Esophagus muscularis mucosa (tissue), 4 donors: Measurements from ENCODE around the gene NAA80. TPM values are rescaled to one million over a fixed set of nuclear protein-coding genes. Genes with fewer than 3 reads are reported as not detected.

Experiments used
- DNase-seq: peaks from one replicate; pipeline ENCODE4 v3.0.0-alpha.2; 2017; ENCODE audit errors: extremely low spot score
- H3K27ac ChIP-seq, 4 donors: fragments of 200-600 bp; sonication (generic); replicated peaks in 1 of 4; 1 replicate in 3 of 4; 2 replicates in 1 of 4; pipeline ENCODE4 v1.5.1; 2016 to 2019; ENCODE audit warnings: mild to moderate bottlenecking in 1 of 4
- H3K27me3 ChIP-seq, 4 donors: fragments of 200-600 bp; sonication (generic); one replicate each; pipeline versions ENCODE4 v1.5.1 to v1.6.0; 2016 to 2019
- H3K36me3 ChIP-seq, 4 donors: fragments of 200-600 bp; sonication (generic); one replicate each; pipeline ENCODE4 v1.5.1; 2016 to 2019
- H3K4me1 ChIP-seq, 4 donors: fragments of 200-600 bp; sonication (generic); one replicate each; pipeline ENCODE4 v1.5.1; 2016 to 2019
- H3K4me3 ChIP-seq, 4 donors: fragments of 200-600 bp; sonication (generic); 1 replicate in 2 of 4; 2 replicates in 2 of 4; pipeline ENCODE4 v1.5.1; 2016 to 2019; ENCODE audit warnings: mild to moderate bottlenecking in 4 of 4, moderate library complexity in 1 of 4
- H3K9me3 ChIP-seq, 4 donors: fragments of 200-600 bp; sonication (generic); 1 replicate in 3 of 4; 2 replicates in 1 of 4; pipeline ENCODE4 v1.5.1; 2016 to 2019
- EP300 ChIP-seq: sonication (generic); formaldehyde crosslinking; IDR thresholded peaks from one replicate; pipeline ENCODE4 v1.6.1; 2017; ENCODE audit warnings: antibody characterized with exemption
- POLR2A ChIP-seq: fragments of 450-650 bp; IDR thresholded peaks from one replicate; pipeline ENCODE4 v1.6.1; 2017; ENCODE audit warnings: antibody characterized with exemption, moderate library complexity, mild to moderate bottlenecking, low read depth
- POLR2AphosphoS5 ChIP-seq, 2 donors: sonication (generic); formaldehyde crosslinking; IDR thresholded peaks; one replicate each; pipeline ENCODE4 v1.6.1; 2017; ENCODE audit warnings: antibody characterized with exemption in 2 of 2
- WGBS: methylation state at CpG from one replicate; pipeline ENCODE4 v1.1.5; 2018; 5-methylcytosine and 5-hydroxymethylcytosine counted together
- intact Hi-C: fragments of 100-400 bp; cut with DNase I; formaldehyde crosslinking; loops from one replicate; pipeline ENCODE4 v1.15.1; 2023
- total RNA-seq, 4 donors: library from RNA; depleted of rRNA; stranded (reverse); fragments of >200 nt; gene quantifications; one replicate each; pipeline versions ENCODE4 v1.1.0 to v1.2.1, GENCODE V29; 2016
- TF ChIP-seq, protein P1 (sequence below), 3 experiments: fragments of 200-600 bp in 2 of 3; fragments of 450-650 bp in 1 of 3; sonication (generic) in 2 of 3; IDR thresholded peaks; one replicate each; pipeline ENCODE4 v1.5.1; 2017 to 2019; ENCODE audit warnings: antibody characterized with exemption in 3 of 3, mild to moderate bottlenecking in 2 of 3, moderate library complexity in 1 of 3

NAA80 gene
- total RNA-seq, 4 donors from 2014 or later, result 6.8 to 9.5 (median 8.0) TPM

DNA sequence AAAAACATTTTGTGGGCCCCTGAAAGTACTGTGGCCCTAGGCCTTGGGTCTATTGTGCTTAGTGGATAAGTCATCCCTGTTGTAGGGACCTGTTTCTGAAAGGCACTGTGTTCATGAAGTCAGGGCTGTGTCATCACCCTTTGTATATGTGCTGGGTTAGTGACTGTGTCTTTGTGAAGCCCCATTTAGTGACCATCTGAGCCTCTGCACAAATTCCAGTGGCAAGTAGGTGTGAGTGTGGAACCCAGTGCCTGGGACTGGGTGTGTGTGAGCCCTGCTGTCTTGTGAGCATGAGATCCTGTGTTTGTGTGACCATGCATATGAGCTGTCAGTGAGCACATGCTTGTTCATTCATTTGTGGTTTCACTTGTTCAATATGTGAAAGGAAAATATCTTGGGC, 5.4 kb upstream of the NAA80 start:
- Histone ChIP-seq H3K27me3 (no peaks in the 10 kb centered on the region), H3K27ac (no peak overlapping the region), H3K4me3 (no peak overlapping the region), H3K9me3 (no peaks in the 10 kb centered on the region), H3K4me1 (peaks cover 16 to 40% (median 37%) of the 10 kb centered on the region in 4 donors), H3K36me3 (peaks cover 0 to 10% (median 4%) of the 10 kb centered on the region in 4 donors)
- intact Hi-C loops, result no loop called here
- TF ChIP-seq, protein P1, sequence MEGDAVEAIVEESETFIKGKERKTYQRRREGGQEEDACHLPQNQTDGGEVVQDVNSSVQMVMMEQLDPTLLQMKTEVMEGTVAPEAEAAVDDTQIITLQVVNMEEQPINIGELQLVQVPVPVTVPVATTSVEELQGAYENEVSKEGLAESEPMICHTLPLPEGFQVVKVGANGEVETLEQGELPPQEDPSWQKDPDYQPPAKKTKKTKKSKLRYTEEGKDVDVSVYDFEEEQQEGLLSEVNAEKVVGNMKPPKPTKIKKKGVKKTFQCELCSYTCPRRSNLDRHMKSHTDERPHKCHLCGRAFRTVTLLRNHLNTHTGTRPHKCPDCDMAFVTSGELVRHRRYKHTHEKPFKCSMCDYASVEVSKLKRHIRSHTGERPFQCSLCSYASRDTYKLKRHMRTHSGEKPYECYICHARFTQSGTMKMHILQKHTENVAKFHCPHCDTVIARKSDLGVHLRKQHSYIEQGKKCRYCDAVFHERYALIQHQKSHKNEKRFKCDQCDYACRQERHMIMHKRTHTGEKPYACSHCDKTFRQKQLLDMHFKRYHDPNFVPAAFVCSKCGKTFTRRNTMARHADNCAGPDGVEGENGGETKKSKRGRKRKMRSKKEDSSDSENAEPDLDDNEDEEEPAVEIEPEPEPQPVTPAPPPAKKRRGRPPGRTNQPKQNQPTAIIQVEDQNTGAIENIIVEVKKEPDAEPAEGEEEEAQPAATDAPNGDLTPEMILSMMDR (IDR thresholded peaks at IDR 0.05), result no peak
- no peak for TF ChIP-seq POLR2AphosphoS5 (IDR thresholded peaks at IDR 0.05)
- TF ChIP-seq EP300, result no peak
- TF ChIP-seq POLR2A, result no peak
- DNase-seq, result no peak

DNA sequence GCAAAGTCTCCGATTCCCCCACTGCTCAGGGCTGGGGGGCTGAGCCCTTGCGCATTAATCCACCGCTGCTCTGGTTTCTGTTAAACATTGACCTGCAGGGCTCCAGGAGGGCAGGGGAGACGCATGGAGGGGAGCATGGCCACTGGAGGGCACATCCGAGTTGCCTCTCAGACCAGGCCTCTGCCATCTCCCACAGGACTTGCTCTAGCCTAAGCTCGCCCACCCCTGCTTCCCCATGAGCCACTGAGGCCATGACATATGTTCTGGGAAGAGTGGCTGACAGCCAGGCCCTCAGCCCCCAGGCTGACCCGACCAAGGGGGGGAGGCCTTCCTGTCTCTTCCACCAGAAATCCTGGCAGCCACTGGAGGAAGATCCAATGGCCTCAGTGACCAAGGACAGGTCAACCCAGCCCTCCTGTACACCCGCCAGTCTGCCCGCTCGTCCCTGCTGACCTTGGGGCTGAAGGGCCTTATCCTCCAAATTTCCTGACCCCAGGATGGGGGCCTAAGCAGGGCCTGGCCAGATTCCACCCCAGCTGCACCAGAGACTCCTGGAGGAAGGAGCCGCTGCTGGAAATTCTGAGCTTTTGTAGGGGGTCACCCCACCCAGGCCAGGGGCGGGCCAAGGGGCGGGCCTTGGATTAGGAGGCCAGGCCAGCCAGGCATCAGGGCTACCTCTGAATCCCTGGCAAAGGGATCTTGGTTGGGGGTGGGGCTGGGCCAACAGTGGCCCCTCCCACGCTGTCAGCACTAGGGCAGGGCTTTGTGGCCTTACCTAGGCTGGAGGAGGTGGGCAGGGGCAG, 4.0 kb upstream of the NAA80 start, which contains the start of gene HYAL1:
Gene HYAL1, minus strand, starts transcription at position 562 of the 803 bp plus-strand sequence. CDS start 618 bp downstream, outside the sequence.
- no peak for DNase-seq
- peak within 1 kb of the TSS; percentile 28 to 53 (median 36) for H3K4me3 ChIP-seq
- no peak for TF ChIP-seq EP300
- TF ChIP-seq, protein P1 (IDR thresholded peaks at IDR 0.05), result no peak
- TF ChIP-seq POLR2AphosphoS5 (IDR thresholded peaks at IDR 0.05), result peak; percentile 20 to 68
- TF ChIP-seq POLR2A, result no peak
- 78% methylated on average over 4 of the region's 14 CpGs for WGBS
- peak within 1 kb of the TSS; percentile 64 to 91 (median 70) for H3K27ac ChIP-seq
- H3K4me1 ChIP-seq, result peaks cover 23 to 48% (median 45%) of the 10 kb centered on the region in 4 donors
- intact Hi-C loops, result no loop called here
- H3K27me3 ChIP-seq, result no peaks in the 10 kb centered on the region
- peaks cover 0 to 4% (median 0%) of the 10 kb centered on the region in 4 donors for H3K36me3 ChIP-seq
- H3K9me3 ChIP-seq, result no peaks in the 10 kb centered on the region

DNA sequence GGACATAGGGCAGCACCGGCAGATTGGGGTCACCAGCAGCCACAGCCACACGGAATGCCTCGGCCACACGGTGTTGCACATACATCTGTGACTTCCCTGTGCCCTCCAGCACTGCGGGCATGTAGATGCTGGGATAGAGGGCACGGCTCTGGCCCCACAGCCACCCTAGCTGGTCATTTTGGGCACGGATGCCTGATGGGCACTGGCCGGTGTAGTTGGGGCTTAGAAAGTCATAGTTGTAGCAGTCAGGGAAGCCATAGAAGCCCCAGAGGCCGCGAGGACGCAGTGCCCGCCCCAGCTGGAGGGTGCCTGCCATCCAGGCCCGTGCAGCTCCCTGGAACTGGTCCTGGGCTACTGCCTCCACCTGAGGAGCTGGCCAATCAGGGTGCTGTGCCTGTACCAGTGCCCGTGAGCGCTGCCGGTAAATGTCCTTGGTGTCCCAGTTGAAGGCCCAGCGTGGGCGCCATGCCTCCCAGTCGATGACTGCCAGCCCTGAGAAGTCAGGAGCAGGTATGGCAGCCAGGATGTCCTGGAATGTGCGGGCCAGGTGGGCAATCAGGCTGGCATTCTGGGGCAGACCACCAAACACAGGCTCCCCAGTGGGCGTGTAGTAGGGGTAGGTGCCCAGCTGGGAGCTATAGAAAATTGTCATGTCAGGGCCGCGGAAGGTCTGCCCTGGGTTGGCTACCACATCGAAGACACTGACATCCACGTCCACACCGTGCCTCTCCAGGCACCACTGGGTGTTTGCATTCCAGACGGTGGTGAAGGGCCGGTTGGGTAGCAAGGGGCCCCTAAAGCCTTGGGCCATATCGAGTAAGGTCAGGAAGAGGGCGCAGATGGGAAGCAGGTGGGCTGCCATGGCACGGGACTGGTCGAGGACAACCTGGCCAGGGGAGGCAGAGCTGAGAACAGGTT, 3.1 kb upstream of the NAA80 start:
- Histone ChIP-seq H3K4me1 (peaks cover 27 to 55% (median 52%) of the 10 kb centered on the region in 4 donors), H3K36me3 (peaks cover 0 to 4% (median 0%) of the 10 kb centered on the region in 4 donors), H3K27ac (peak overlapping the region; percentile 64 to 91 (median 70)), H3K4me3 (peak overlapping the region; percentile 28 to 53 (median 36)), H3K27me3 (no peaks in the 10 kb centered on the region), H3K9me3 (no peaks in the 10 kb centered on the region)
- intact Hi-C loops, result no loop called here
- DNase-seq, result no peak
- TF ChIP-seq, protein P1 (IDR thresholded peaks at IDR 0.05), result no peak
- TF ChIP-seq EP300, result no peak
- no peak for TF ChIP-seq POLR2AphosphoS5 (IDR thresholded peaks at IDR 0.05)
- no peak for TF ChIP-seq POLR2A
- 90% methylated on average over 14 of the region's 32 CpGs for WGBS

DNA sequence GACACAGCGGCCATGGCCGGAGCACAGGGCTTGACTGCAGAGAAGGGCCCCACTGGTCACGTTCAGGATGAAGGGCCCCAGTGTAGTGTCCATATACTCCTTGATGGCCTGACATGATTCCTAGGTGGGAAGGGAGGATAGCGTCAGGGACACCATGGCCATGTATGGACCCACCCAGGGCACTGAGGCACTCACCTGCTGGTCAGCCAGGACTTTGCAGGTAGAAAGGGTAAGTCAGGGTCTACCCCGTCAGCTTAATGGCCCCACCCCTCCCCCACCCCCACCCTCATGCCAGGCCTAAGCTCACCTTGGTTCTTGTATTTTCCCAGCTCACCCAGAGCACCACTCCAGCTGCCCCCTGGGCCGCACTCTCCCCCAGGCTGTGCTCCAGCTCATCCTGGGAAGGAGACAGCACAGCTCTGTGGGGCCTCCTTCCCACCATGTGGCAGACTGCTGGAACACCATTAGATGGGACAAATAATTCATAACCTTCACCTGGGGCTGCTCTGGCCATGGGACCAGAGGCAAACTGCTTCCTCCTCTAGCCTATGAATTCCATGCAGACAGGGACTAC, 1.6 kb upstream of the NAA80 start:
- TF ChIP-seq, protein P1 (IDR thresholded peaks at IDR 0.05), result no peak
- TF ChIP-seq EP300 (no peak), POLR2A (no peak), POLR2AphosphoS5 (IDR thresholded peaks at IDR 0.05) (no peak)
- peak overlapping the region; percentile 86 to 93 (median 92) for H3K27ac ChIP-seq
- 91% methylated on average over 6 of the region's 6 CpGs for WGBS
- H3K9me3 ChIP-seq, result no peaks in the 10 kb centered on the region
- H3K4me3 ChIP-seq, result peak overlapping the region in 3 of 4 donors; percentile 70 to 74 (median 74)
- DNase-seq, result no peak
- intact Hi-C loops, result no loop called here
- peaks cover 27 to 56% (median 52%) of the 10 kb centered on the region in 4 donors for H3K4me1 ChIP-seq
- no peaks in the 10 kb centered on the region for H3K27me3 ChIP-seq
- peaks cover 0 to 9% (median 2%) of the 10 kb centered on the region in 4 donors for H3K36me3 ChIP-seq
